Measurements from ENCODE around the gene OR2B6. TPM values are rescaled to one million over a fixed set of nuclear protein-coding genes. Genes with fewer than 3 reads are reported as not detected.

Gene OR2B6
- polyA plus RNA-seq, 4 donors = 0.26 to 0.32 TPM; not detected in 2

GRCh38 chr6:27994616-27995015, 37.6 kb downstream of the OR2B6 start:
- no peak for DNase-seq (ENCODE audit: low read depth in 4 of 4, low spot score in 3 of 4)

- DNase-seq (ENCODE audit: low read depth in 4 of 4, low spot score in 3 of 4) = no peak
Observed at GRCh38 chr6:28000351-28001045, 43.5 kb downstream of the OR2B6 start.

GRCh38 chr6:28001351-28001750, 44.3 kb downstream of the OR2B6 start:
- no peak for DNase-seq (ENCODE audit: low read depth in 4 of 4, low spot score in 3 of 4)

DNA sequence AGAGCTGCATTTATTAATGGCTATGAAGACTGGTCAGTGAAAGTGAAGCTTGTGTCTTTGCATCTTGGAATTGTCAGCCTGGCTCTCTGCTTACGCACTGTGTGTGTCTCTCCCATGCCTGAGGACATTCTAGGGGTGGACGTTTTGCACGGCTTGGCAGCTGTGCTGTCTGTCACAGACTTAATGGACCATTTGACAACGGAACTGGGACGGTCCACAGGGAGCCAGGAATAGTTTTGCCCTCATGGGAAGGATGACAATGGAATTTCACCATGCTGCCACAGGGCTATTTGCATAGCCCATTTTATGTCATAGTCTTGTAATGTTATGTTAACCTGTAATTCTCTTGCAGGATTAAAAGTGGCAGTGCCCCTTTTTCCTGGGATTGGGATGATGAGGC, 44.7 kb downstream of the OR2B6 start:
- peak in 1 of 4 donors; percentile 30 for DNase-seq (ENCODE audit: low read depth in 4 of 4, low spot score in 3 of 4)

DNA sequence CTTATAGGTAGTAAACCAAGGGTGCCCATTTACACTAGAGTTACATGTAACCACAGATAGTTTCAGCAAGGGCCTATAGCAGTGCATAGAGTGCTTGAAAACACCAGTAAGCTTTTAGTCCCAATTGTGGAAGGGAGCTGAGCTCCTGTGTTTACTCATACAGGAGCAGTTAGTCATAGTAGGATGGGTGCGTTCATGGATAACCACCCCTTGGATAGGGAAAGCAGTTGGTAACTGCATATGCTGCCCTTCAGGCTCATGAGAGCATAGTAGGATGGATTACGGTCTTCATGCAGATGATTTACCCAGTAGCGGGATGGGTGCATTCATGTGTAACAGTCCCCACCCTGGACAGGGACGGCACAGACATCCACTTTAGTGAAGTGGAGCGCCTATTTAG, 45.1 kb downstream of the OR2B6 start:
- DNase-seq (ENCODE audit: low read depth in 4 of 4, low spot score in 3 of 4) = no peak

GRCh38 chr6:28003059-28003458, 46.0 kb downstream of the OR2B6 start:
- no peak for DNase-seq (ENCODE audit: low read depth in 4 of 4, low spot score in 3 of 4)

DNA sequence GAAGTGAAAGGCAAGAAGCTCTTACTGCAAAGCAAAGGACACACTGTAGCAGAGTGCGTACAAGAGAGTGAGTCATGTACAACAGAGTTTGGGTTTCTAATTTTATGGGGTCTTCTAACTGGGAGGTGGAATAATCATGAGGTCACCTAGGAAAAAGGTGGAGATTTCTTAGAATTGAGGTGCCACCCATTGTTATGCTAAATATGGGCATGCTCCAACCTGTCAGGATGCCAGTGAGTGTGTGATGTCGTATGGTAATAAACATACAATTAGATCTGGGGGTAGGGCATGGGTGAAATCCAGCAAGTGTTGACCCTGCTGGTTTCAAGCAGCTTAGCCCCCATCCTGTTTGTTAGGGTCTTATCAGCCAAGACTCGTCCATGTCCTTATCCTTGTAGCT, 46.6 kb downstream of the OR2B6 start:
- no peak for DNase-seq (ENCODE audit: low read depth in 4 of 4, low spot score in 3 of 4)

DNA sequence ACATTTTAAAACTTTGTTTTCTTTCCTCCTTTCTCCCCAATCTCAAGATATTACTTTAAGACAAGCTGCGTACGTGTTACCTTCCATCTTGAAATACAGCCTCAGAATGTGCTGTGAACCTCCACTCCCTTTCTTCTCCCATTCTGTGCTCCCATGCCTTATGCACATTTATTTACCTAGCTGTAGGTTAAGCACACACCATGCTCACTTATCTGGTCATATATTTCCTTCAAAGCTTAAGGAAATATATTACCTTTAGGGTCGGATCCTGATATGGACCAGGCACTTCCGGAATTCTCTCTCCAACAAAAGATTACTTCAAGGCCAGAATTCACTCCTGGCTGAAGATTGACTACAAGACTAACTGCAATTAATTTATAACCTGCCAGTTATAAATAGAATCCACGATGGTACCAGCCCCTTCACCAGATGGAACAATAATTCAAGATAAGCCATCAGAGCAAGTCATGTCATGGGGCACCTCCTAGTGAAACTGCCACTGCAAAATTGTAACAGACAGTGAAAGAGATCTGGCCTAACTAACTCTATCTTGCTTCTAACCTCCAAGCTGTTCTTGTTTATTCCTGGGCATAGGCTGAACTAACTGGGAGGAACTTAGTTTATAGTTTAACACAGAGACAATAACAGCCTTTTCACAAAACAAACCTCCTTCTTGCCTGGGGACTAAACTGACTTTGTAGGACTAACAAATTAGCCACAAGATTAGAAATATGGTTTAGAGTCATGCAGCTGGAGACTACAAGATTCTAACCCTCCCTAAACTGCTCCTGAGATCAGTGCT, 47.5 kb downstream of the OR2B6 start:
- no peak for DNase-seq (ENCODE audit: low read depth in 4 of 4, low spot score in 3 of 4)

DNA sequence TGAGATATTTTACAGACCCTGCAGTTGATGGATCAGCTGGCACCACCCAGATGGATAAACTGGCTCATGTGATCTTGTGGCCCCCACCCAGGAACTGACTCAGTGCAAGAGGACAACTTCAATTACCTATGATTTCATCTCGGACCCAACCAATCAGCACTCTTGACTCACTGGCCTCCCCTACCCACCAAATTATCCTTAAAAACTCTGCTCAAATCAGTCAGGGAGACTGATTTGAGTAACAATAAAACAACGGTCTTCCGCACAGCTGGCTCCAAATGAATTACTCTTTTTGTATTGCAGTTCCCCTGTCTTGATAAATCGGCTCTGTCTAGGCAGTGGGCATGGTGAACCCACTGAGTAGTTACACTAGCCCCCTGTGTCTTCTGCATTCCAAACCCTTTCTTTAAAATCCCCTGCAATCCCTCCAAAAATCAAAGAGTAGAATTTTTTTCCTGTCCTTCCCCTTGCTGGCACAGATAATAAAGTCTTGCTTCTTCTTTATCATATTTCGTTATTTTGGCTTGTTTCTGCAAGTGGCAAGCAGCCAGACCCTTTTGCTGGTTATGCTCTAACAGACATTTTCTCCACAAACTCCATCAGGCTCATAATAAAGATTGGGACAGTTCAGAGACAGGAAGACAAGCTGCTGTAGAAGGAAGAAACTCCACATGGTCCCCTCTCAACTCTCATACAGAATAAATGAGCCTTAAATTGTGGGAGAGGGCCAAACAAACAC, 48.3 kb downstream of the OR2B6 start:
- no peak for DNase-seq (ENCODE audit: low read depth in 4 of 4, low spot score in 3 of 4)

DNA sequence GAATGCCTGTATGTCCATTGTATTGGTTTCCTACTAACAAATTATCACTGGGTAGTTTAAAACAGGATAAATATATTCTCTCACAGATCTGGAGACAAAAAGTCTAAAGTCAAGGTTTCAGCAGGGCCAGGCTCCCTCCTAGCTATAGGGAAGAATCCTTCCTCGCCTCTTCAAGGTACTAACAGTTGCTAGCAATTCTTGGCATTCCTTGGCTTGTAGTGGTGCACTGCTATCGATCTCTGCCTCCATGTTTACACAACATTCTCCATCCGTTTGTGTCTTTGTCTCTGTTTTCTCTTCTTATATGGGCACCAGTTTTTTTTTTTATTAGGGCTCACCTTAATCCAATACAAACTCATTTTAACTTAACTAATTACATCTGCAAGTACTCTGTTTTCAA, 48.9 kb downstream of the OR2B6 start:
- DNase-seq (ENCODE audit: low read depth in 4 of 4, low spot score in 3 of 4) = no peak

Other genes with a start within 250 kb of the OR2B6 start
- gene OR2B2, start 44.8 kb upstream of the OR2B6 start, polyA plus RNA-seq (ENCODE audit: insufficient read length in 4 of 4) = not detected
- gene ZNF165, start 123.3 kb downstream of the OR2B6 start, polyA plus RNA-seq (ENCODE audit: insufficient read length in 4 of 4) = 1 to 10 TPM in 3 of 4 donors, under 1 TPM in 1; 0.97 to 5.1 (median 4.3) TPM
- 10 to 100 TPM in 3 of 4 donors, 1 to 10 TPM in 1; 6.5 to 14.0 (median 10.8) TPM for gene ZSCAN16, start 167.4 kb downstream of the OR2B6 start, polyA plus RNA-seq (ENCODE audit: insufficient read length in 4 of 4)
- 10 to 100 TPM; 38.5 to 45.6 (median 42.0) TPM for gene ZKSCAN8, start 184.6 kb downstream of the OR2B6 start, polyA plus RNA-seq (ENCODE audit: insufficient read length in 4 of 4)